Liver (tissue), 3 donors: ENCODE data around the gene SLC39A6.

ENCODE experiments used
- EGR1 ChIP-seq, 2 donors: IDR thresholded peaks; 2 replicates each; pipeline ENCODE4 v1.6.1; 2016 to 2018; ENCODE audit warnings: antibody characterized with exemption in 2 of 2, low read depth in 2 of 2
- GABPA ChIP-seq, 2 donors: IDR thresholded peaks in 1 of 2; conservative IDR thresholded peaks in 1 of 2; 2 replicates each; pipeline ENCODE4 v1.6.1; 2016; ENCODE audit warnings: antibody characterized with exemption in 2 of 2, mild to moderate bottlenecking in 1 of 2, moderate library complexity in 1 of 2
- JUND ChIP-seq, 2 donors: IDR thresholded peaks; 2 replicates each; pipeline ENCODE4 v1.6.1; 2016; ENCODE audit warnings: antibody characterized with exemption in 2 of 2
- RAD21 ChIP-seq, 2 donors: IDR thresholded peaks; 2 replicates each; pipeline ENCODE4 v1.6.1; 2016; ENCODE audit warnings: antibody characterized with exemption in 2 of 2, mild to moderate bottlenecking in 2 of 2
- TAF1 ChIP-seq: conservative IDR thresholded peaks from 2 replicates; pipeline ENCODE4 v1.6.1; 2016; ENCODE audit warnings: antibody characterized with exemption, mild to moderate bottlenecking
- TF ChIP-seq, protein P1 (sequence below): fragments of 150-350 bp; IDR thresholded peaks from 2 replicates; pipeline ENCODE4 v1.5.1; 2017; ENCODE audit warnings: improper control_type of control experiment, low read depth, low read length; ENCODE audit not compliant: missing input control
- TF ChIP-seq, protein P2 (sequence below): IDR thresholded peaks from 2 replicates; pipeline ENCODE4 v1.6.1; 2016; ENCODE audit warnings: antibody characterized with exemption
- TF ChIP-seq, protein P3 (sequence below): IDR thresholded peaks from 2 replicates; pipeline ENCODE4 v1.6.1; 2016; ENCODE audit warnings: antibody characterized with exemption, mild to moderate bottlenecking
- donor health status: healthy.
- donor health status: healthy.

DNA sequence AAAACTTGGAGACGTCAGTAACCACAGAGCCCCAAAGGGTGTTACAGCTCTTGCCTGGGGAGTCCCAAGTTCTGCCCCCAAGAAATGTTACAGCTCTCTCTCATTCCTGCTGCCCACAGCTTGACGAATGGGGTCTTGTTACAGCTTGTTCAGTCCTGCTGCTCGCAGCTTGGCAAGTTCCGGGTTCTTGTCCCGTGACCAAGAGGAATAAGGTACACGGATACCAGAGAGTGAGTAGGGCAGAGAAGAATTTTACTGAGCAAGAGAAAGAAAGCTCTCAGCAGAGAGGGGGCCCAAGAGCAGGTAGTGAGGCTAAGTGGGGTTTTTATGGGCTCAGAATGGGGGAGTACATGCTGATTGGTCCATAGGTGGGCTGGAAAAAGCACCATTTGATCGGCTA, 27.2 kb downstream of the SLC39A6 start:
- TF ChIP-seq, protein P1, sequence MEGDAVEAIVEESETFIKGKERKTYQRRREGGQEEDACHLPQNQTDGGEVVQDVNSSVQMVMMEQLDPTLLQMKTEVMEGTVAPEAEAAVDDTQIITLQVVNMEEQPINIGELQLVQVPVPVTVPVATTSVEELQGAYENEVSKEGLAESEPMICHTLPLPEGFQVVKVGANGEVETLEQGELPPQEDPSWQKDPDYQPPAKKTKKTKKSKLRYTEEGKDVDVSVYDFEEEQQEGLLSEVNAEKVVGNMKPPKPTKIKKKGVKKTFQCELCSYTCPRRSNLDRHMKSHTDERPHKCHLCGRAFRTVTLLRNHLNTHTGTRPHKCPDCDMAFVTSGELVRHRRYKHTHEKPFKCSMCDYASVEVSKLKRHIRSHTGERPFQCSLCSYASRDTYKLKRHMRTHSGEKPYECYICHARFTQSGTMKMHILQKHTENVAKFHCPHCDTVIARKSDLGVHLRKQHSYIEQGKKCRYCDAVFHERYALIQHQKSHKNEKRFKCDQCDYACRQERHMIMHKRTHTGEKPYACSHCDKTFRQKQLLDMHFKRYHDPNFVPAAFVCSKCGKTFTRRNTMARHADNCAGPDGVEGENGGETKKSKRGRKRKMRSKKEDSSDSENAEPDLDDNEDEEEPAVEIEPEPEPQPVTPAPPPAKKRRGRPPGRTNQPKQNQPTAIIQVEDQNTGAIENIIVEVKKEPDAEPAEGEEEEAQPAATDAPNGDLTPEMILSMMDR: no peak
- TF ChIP-seq EGR1 (IDR thresholded peaks at IDR 0.05; ENCODE audit: low read depth in 2 of 2) (no peak), TAF1 (no peak), JUND (IDR thresholded peaks at IDR 0.05) (no peak), RAD21 (IDR thresholded peaks at IDR 0.05) (no peak), GABPA (IDR thresholded peaks at IDR 0.05 in 1 of 2, conservative IDR thresholded peaks at IDR 0.05 in 1 of 2) (no peak)
- TF ChIP-seq, protein P2, sequence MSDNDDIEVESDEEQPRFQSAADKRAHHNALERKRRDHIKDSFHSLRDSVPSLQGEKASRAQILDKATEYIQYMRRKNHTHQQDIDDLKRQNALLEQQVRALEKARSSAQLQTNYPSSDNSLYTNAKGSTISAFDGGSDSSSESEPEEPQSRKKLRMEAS: no peak
- TF ChIP-seq, protein P3, sequence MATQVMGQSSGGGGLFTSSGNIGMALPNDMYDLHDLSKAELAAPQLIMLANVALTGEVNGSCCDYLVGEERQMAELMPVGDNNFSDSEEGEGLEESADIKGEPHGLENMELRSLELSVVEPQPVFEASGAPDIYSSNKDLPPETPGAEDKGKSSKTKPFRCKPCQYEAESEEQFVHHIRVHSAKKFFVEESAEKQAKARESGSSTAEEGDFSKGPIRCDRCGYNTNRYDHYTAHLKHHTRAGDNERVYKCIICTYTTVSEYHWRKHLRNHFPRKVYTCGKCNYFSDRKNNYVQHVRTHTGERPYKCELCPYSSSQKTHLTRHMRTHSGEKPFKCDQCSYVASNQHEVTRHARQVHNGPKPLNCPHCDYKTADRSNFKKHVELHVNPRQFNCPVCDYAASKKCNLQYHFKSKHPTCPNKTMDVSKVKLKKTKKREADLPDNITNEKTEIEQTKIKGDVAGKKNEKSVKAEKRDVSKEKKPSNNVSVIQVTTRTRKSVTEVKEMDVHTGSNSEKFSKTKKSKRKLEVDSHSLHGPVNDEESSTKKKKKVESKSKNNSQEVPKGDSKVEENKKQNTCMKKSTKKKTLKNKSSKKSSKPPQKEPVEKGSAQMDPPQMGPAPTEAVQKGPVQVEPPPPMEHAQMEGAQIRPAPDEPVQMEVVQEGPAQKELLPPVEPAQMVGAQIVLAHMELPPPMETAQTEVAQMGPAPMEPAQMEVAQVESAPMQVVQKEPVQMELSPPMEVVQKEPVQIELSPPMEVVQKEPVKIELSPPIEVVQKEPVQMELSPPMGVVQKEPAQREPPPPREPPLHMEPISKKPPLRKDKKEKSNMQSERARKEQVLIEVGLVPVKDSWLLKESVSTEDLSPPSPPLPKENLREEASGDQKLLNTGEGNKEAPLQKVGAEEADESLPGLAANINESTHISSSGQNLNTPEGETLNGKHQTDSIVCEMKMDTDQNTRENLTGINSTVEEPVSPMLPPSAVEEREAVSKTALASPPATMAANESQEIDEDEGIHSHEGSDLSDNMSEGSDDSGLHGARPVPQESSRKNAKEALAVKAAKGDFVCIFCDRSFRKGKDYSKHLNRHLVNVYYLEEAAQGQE: no peak
